Mucosa of rectum (tissue), 2 donors: ENCODE data around the gene ADGRL2.

Experiments
- H3K27ac ChIP-seq, 2 donors: one replicate each; pipeline ENCODE4 v1.7.0; 2013; ENCODE audit warnings: inconsistent platforms in 2 of 2, low read depth in 2 of 2, low read length in 2 of 2
- H3K27me3 ChIP-seq, 2 donors: one replicate each; pipeline ENCODE4 v1.7.0; 2013; ENCODE audit warnings: low read length in 2 of 2; ENCODE audit not compliant: control insufficient read depth in 2 of 2, insufficient read depth in 2 of 2
- H3K36me3 ChIP-seq, 2 donors: one replicate each; pipeline ENCODE4 v1.7.0; 2013; ENCODE audit warnings: low read length in 2 of 2; ENCODE audit not compliant: control insufficient read depth in 2 of 2, insufficient read depth in 2 of 2
- H3K4me1 ChIP-seq, 2 donors: one replicate each; pipeline ENCODE4 v1.7.0; 2013; ENCODE audit warnings: low read length in 2 of 2, mild to moderate bottlenecking in 1 of 2; ENCODE audit not compliant: control insufficient read depth in 2 of 2, insufficient read depth in 2 of 2
- H3K4me3 ChIP-seq, 2 donors: one replicate each; pipeline ENCODE4 v1.7.0; 2013; ENCODE audit warnings: low read length in 2 of 2
- H3K9ac ChIP-seq, 2 donors: one replicate each; pipeline ENCODE4 v1.7.0; 2013; ENCODE audit warnings: low read length in 2 of 2, low read depth in 1 of 2, mild to moderate bottlenecking in 1 of 2
- H3K9me3 ChIP-seq, 2 donors: one replicate each; pipeline ENCODE4 v1.7.0; 2013; ENCODE audit warnings: low read length in 2 of 2; ENCODE audit not compliant: control insufficient read depth in 2 of 2
- donor health status: healthy.
- donor health status: Normal muscosa, but diverticular disease.

ADGRL2 gene

DNA sequence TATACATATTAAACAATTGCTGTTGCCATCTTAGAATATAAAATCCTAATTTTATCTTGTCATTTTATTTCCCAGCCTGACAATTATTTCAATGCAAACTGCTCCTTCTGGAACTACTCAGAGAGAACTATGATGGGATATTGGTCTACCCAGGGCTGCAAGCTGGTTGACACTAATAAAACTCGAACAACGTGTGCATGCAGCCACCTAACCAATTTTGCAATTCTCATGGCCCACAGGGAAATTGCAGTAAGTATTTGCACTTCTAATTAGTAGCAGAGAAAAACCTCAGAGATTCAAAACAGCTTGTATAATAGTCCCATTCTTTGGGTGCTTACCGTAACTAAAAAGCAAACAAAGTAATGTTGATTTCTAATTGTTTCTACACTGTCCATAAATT lies 167.2 kb downstream of the ADGRL2 start:
- Histone ChIP-seq H3K4me3 (no peak overlapping the region), H3K4me1 (no peaks in the 10 kb centered on the region), H3K27me3 (no peaks in the 10 kb centered on the region), H3K9ac (no peak overlapping the region), H3K9me3 (no peaks in the 10 kb centered on the region), H3K27ac (no peak overlapping the region), H3K36me3 (no peaks in the 10 kb centered on the region)

DNA sequence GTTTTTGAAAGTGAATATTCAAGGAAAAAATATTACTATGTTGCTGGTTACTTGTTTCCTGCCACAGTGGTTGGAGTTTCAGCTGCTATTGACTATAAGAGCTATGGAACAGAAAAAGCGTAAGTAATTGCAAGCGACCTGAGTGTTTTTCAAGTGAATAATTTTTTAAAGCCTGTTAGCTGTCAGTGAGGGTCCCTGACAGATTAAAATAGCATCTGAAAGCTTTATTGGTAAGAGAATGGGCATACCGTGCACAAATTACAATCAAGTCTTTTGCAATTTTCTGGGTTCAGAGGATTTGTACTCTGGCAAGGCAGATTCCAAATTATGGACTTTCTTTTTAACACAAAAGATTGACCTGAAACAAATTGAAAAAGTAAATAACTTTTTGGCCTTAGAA lies 169.7 kb downstream of the ADGRL2 start:
- no peak overlapping the region for H3K27ac ChIP-seq
- H3K9ac ChIP-seq, result no peak overlapping the region
- H3K27me3 ChIP-seq, result no peaks in the 10 kb centered on the region
- H3K36me3 ChIP-seq, result no peaks in the 10 kb centered on the region
- H3K4me3 ChIP-seq, result no peak overlapping the region
- H3K9me3 ChIP-seq, result no peaks in the 10 kb centered on the region
- H3K4me1 ChIP-seq, result no peaks in the 10 kb centered on the region

DNA sequence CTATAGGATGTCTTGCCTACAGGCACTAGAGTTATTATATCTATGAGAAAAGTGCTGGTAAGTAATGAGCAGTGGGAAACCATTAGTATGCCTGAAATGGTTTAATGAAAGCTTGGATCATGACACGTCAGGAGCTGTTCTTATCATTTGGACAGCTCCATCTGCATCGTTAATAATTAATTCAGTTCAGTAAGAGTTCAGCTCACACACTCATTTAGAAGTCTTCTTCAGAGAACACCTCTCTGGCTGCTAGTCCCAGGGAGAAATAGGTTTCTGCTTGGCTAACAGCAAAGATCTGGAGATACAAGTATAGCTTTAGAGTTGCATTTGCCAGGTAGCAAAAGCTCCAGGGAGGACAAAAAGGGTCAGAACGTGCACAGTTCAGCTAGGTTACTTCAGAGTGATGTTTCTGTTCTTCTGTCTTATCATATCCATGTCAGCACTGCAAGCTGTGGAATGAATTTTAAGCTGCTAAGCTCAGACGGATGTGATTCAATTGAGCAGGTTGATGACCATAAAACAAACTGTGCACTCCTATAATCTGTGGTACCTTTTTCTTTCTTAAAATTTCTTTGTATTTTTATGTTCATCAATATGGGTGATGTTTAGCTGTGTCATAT lies 173.6 kb downstream of the ADGRL2 start:
- Histone ChIP-seq H3K27ac (no peak overlapping the region), H3K9ac (no peak overlapping the region), H3K4me1 (no peaks in the 10 kb centered on the region), H3K27me3 (no peaks in the 10 kb centered on the region), H3K36me3 (no peaks in the 10 kb centered on the region), H3K9me3 (no peaks in the 10 kb centered on the region), H3K4me3 (no peak overlapping the region)

DNA sequence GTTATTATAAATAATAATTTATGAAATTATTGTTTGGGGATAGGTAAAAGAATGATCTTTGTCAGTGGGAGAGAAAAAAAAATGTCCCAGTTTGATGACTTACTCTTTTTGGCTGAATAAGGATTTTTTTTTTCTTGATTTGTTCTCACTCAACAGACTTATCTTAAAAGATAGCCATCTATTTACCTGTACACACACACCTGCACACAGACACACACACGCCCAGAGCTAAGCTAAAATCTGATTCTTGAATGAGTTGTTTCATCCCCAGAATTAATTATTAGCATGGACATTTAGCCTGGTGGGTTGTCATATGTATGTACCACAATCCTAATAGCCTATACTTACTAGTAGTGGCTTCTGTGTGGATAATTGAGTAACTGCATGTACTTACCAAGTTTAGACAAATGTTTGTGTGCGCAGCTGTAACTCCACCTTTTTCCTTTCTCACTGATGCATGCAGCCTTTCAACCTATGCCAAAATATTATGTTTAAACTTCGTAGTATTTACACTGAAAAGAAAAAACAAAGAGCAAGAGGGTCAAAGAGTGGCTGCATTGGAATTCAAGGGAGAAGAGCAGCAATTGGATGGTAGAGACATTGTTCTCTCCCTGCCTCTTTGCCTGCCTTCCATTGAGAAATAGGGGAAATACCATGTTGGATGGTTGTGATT lies 174.3 kb downstream of the ADGRL2 start:
- no peak overlapping the region for H3K9ac ChIP-seq
- no peaks in the 10 kb centered on the region for H3K27me3 ChIP-seq
- H3K27ac ChIP-seq, result no peak overlapping the region
- no peaks in the 10 kb centered on the region for H3K36me3 ChIP-seq
- no peak overlapping the region for H3K4me3 ChIP-seq
- H3K9me3 ChIP-seq, result no peaks in the 10 kb centered on the region
- no peaks in the 10 kb centered on the region for H3K4me1 ChIP-seq

DNA sequence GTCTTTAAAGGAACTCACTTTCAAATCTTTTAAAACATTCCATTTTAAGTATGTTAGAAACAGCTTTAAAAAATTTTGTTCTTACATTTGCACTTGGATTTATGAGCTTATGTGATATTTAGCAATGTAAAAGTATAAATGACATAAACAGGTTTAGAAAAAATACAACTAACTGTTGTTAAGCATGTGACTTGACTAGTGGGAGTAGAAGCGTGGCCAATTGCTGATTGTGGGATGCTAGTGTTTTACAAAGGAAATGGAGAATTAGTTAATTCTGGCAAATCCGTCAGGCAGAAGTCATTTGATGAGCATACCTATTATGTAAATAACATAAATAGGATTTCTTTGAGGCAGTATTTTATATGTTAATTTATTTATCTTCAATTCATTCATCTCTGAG lies 175.8 kb downstream of the ADGRL2 start:
- Histone ChIP-seq H3K4me3 (no peak overlapping the region), H3K9ac (no peak overlapping the region), H3K36me3 (no peaks in the 10 kb centered on the region), H3K9me3 (no peaks in the 10 kb centered on the region), H3K27me3 (no peaks in the 10 kb centered on the region), H3K4me1 (no peaks in the 10 kb centered on the region), H3K27ac (no peak overlapping the region)

DNA sequence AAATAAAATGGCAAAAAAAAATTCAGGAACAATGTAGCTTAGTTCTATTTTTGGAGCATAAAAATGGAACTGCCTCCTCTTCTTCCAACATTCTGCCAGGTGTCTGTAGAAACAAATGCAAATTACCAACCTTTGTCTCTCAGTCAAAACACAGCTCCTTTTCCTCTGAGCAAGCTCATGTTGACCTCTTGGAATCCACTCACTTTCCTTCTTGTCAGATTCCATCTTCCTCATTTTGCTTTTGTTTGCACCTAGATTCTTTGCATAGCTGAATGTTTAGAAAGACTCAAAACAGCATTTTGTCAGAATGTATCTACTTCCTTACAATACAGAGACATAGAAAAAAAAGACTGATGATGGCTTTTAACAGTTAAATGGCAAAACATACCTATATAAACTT lies 178.2 kb downstream of the ADGRL2 start:
- no peak overlapping the region for H3K4me3 ChIP-seq
- no peak overlapping the region for H3K27ac ChIP-seq
- no peaks in the 10 kb centered on the region for H3K27me3 ChIP-seq
- no peaks in the 10 kb centered on the region for H3K9me3 ChIP-seq
- H3K9ac ChIP-seq, result no peak overlapping the region
- no peaks in the 10 kb centered on the region for H3K4me1 ChIP-seq
- no peaks in the 10 kb centered on the region for H3K36me3 ChIP-seq

DNA sequence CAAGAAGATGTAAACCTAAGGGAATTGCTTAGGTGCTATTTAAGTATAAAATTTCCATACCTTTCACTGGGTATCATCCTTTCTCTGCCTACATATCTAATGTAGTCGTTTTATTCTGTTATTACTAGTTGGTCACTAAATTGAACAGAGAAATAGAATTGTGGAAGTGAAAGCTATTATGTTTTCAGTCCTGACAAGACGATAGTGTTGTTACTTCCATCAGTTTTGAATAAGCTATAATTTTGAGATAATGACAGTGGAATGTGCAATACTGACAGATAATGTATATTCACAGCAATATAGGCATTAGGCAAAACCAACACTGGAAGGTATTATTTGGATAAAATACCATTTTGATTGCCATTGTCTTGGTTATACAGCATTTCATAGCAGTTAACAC lies 181.8 kb downstream of the ADGRL2 start:
- H3K36me3 ChIP-seq, result no peaks in the 10 kb centered on the region

DNA sequence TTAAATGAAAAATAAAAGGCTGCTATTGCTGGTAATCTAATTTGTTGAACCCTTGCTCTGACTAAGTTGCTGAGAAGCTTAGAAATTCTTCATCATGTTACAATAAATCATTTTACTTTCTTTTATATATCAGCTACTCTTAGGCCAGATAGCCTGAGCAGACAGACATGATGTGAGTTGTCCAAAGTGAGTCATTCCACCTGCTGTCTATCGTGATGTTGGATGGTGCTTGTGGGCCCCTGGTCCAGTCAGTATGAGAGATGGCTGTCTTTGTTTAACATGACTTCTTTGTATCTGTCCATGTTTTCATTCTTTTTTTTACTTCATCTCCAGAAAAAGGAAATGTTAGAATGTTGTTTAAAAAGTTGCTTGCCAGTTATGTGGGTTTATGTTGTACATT lies 188.8 kb downstream of the ADGRL2 start:
- no peaks in the 10 kb centered on the region for H3K9me3 ChIP-seq
- no peaks in the 10 kb centered on the region for H3K4me1 ChIP-seq
- no peak overlapping the region for H3K4me3 ChIP-seq
- no peaks in the 10 kb centered on the region for H3K27me3 ChIP-seq
- H3K27ac ChIP-seq, result no peak overlapping the region
- no peaks in the 10 kb centered on the region for H3K36me3 ChIP-seq
- no peak overlapping the region for H3K9ac ChIP-seq

More for the DNA sequence above, 181.8 kb downstream of the ADGRL2 start:
- Histone ChIP-seq H3K27ac (no peak overlapping the region), H3K9ac (no peak overlapping the region), H3K27me3 (no peaks in the 10 kb centered on the region), H3K9me3 (no peaks in the 10 kb centered on the region), H3K4me3 (no peak overlapping the region), H3K4me1 (no peaks in the 10 kb centered on the region)

DNA sequence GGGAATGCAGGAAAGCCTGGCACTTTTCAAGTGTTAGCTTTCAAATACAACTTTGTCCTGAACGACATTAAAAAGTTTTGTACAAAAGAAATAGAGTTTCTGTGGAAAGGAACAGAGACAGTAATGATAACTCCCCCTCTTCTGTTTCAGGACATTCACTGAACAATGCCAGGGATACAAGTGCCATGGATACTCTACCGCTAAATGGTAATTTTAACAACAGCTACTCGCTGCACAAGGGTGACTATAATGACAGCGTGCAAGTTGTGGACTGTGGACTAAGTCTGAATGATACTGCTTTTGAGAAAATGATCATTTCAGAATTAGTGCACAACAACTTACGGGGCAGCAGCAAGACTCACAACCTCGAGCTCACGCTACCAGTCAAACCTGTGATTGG lies 189.5 kb downstream of the ADGRL2 start:
- Histone ChIP-seq H3K27me3 (no peaks in the 10 kb centered on the region), H3K4me1 (no peaks in the 10 kb centered on the region), H3K9me3 (no peaks in the 10 kb centered on the region), H3K9ac (no peak overlapping the region), H3K4me3 (no peak overlapping the region), H3K36me3 (no peaks in the 10 kb centered on the region), H3K27ac (no peak overlapping the region)

DNA sequence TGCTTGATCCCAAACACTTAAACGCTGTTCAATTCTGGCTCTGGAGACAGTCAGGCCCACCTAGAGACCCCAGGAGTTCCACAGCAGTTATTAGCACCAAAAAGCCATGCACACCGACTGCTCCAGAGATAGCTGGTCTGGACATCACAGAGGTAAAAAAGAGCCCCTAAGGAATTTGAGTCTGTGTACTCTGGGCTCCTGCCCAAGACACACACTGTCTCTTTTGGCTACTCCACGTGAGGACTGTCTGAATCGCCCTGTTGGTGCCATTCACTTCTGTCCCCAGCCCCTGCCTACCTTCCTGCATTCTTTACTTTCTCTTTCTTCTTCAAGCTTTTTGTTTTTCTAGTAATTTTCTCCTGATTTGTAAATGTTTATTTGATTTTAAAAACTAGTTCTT lies 197.4 kb downstream of the ADGRL2 start:
- Histone ChIP-seq H3K36me3 (no peaks in the 10 kb centered on the region), H3K9ac (no peak overlapping the region), H3K9me3 (no peaks in the 10 kb centered on the region), H3K27me3 (no peaks in the 10 kb centered on the region), H3K4me1 (no peaks in the 10 kb centered on the region), H3K27ac (no peak overlapping the region), H3K4me3 (no peak overlapping the region)
